Endothelial cell of umbilical vein (primary cell): ENCODE data around the gene CLIC6. TPM values are rescaled to one million over a fixed set of nuclear protein-coding genes. Genes with fewer than 3 reads are reported as not detected.

Experiments
- BruUV-seq: library from RNA; stranded (reverse); fragments of 400-500 nt; replicated peaks from 2 replicates; lab custom pipeline; 2021; lab: Mats Ljungman, UMichigan
- CTCF ChIA-PET: fragments of 300-600, 350-600 bp; sonication (Branson Sonifier 250); formaldehyde crosslinking; loops from one replicate; lab custom pipeline; 2021; ENCODE audit warnings: antibody characterized with exemption, inconsistent platforms; lab: Charles Lee
- POLR2A ChIA-PET: fragments of 300-600, 350-600 bp; sonication (Branson Sonifier 250); formaldehyde crosslinking; loops from one replicate; lab custom pipeline; 2021; ENCODE audit warnings: antibody characterized with exemption, inconsistent platforms; lab: Charles Lee
- DNase-seq: peaks from one replicate; pipeline ENCODE4 v3.0.0-alpha.2; 2011; ENCODE audit warnings: low read depth, low spot score
- FAIRE-seq: peaks from 2 replicates; lab custom pipeline; 2011; peaks lifted over from hg19 to GRCh38; lab: Jason Lieb, UNC
- H2AFZ ChIP-seq: 2 replicates; pipeline ENCODE4 v1.6.0; 2012; ENCODE audit warnings: low read depth, low read length, control low read depth, inconsistent platforms
- H3K27ac ChIP-seq: 2 replicates; pipeline ENCODE4 v1.5.1; 2011; ENCODE audit warnings: low read depth, mild to moderate bottlenecking, control low read depth, low read length, moderate library complexity; ENCODE audit not compliant: insufficient read depth
- H3K27me3 ChIP-seq, 2 experiments: 2 replicates each; pipeline versions ENCODE4 v1.6.0 to v1.6.1; 2011; ENCODE audit warnings: low read length in 2 of 2, mixed read lengths in 1 of 2; ENCODE audit not compliant: control insufficient read depth in 2 of 2, insufficient read depth in 2 of 2
- H3K36me3 ChIP-seq, 2 experiments: 2 replicates in 1 of 2; 3 replicates in 1 of 2; pipeline ENCODE4 v1.5.1; 2011; ENCODE audit warnings: low read length in 2 of 2, mild to moderate bottlenecking in 1 of 2, moderate library complexity in 1 of 2; ENCODE audit not compliant: control insufficient read depth in 2 of 2, insufficient read depth in 2 of 2; ENCODE audit errors: extremely low read depth in 1 of 2
- H3K4me1 ChIP-seq: 3 replicates; pipeline ENCODE4 v1.5.1; 2011; ENCODE audit warnings: mild to moderate bottlenecking, low read length; ENCODE audit not compliant: control insufficient read depth, insufficient read depth; ENCODE audit errors: extremely low read depth
- H3K4me2 ChIP-seq: 2 replicates; pipeline ENCODE4 v1.6.1; 2011; ENCODE audit warnings: low read length, control low read depth, mixed read lengths; ENCODE audit not compliant: insufficient read depth
- H3K4me3 ChIP-seq, 3 experiments: fragments of 200-600 bp in 1 of 3; sonication (generic), shearing (Covaris generic) in 1 of 3; replicated peaks in 1 of 3; 2 replicates each; pipeline ENCODE4 v1.5.1; 2011 to 2016; ENCODE audit warnings: control low read depth in 3 of 3, low read length in 3 of 3, mild to moderate bottlenecking in 2 of 3, inconsistent platforms in 1 of 3, low read depth in 1 of 3, moderate library complexity in 1 of 3; ENCODE audit not compliant: insufficient read depth in 1 of 3
- H3K79me2 ChIP-seq: 2 replicates; pipeline ENCODE4 v1.6.0; 2012; ENCODE audit warnings: low read length, inconsistent platforms; ENCODE audit not compliant: control insufficient read depth, insufficient read depth
- H3K9ac ChIP-seq: replicated peaks from 2 replicates; pipeline ENCODE3; 2011; ENCODE audit warnings: low read length, control low read depth; ENCODE audit not compliant: insufficient read depth; ENCODE audit errors: extremely low read depth
- H3K9me1 ChIP-seq: replicated peaks from 3 replicates; pipeline ENCODE4 v1.6.0; 2011; ENCODE audit warnings: mild to moderate bottlenecking, low read length; ENCODE audit not compliant: control insufficient read depth, insufficient read depth; ENCODE audit errors: extremely low read depth
- H3K9me3 ChIP-seq: replicated peaks from 2 replicates; pipeline ENCODE4 v1.5.1; 2012; ENCODE audit warnings: low read length, inconsistent platforms; ENCODE audit not compliant: control insufficient read depth, insufficient read depth
- H4K20me1 ChIP-seq: replicated peaks from 2 replicates; pipeline ENCODE3; 2011; ENCODE audit warnings: mild to moderate bottlenecking, low read length; ENCODE audit not compliant: control insufficient read depth, insufficient read depth; ENCODE audit errors: extremely low read depth
- EZH2 ChIP-seq: IDR thresholded peaks from 2 replicates; pipeline ENCODE4 v1.6.1; 2012; ENCODE audit warnings: borderline replicate concordance, low read depth, mild to moderate bottlenecking, moderate library complexity, low read length, inconsistent platforms; ENCODE audit not compliant: severe bottlenecking
- FOS ChIP-seq: IDR thresholded peaks from 2 replicates; pipeline ENCODE4 v1.6.1; 2011; ENCODE audit warnings: mild to moderate bottlenecking, low read length, moderate library complexity, borderline replicate concordance; ENCODE audit not compliant: insufficient read depth
- GATA2 ChIP-seq: IDR thresholded peaks from 2 replicates; pipeline ENCODE4 v1.7.0; 2011; ENCODE audit warnings: low read depth, mild to moderate bottlenecking, moderate library complexity, mixed read lengths, low read length; ENCODE audit not compliant: insufficient read length, insufficient read depth
- JUN ChIP-seq: IDR thresholded peaks from 2 replicates; pipeline ENCODE4 v1.6.1; 2011; ENCODE audit warnings: borderline replicate concordance, low read depth; ENCODE audit not compliant: insufficient read length, insufficient read depth
- MYC ChIP-seq: IDR thresholded peaks from one replicate; pipeline ENCODE4 v1.6.1; 2011; ENCODE audit warnings: mild to moderate bottlenecking, low read depth, low read length
- POLR2A ChIP-seq: IDR thresholded peaks from 2 replicates; pipeline ENCODE4 v1.6.1; 2012; ENCODE audit warnings: low read depth, mild to moderate bottlenecking, control low read depth, low read length
- POLR2AphosphoS5 ChIP-seq: IDR thresholded peaks from 2 replicates; pipeline ENCODE4 v1.6.1; 2012; ENCODE audit warnings: low read depth, mild to moderate bottlenecking, control low read depth, low read length, moderate library complexity; ENCODE audit not compliant: insufficient read depth
- dilution Hi-C: fragments of 300-500 bp; cut with MboI; formaldehyde crosslinking; loops from one replicate; pipeline ENCODE4 v1.15.0; 2019; ENCODE audit warnings: low sequenced_read_pairs; ENCODE audit not compliant: extremely low pct_ligation_motif_present
- intact Hi-C: fragments of 100-400 bp; cut with micrococcal nuclease; formaldehyde crosslinking; loops from one replicate; pipeline ENCODE4 v1.10.0; 2022
- polyA plus RNA-seq, 4 experiments: library from polyadenylated mRNA; depleted of rRNA in 3 of 4; stranded (reverse) in 3 of 4; unstranded in 1 of 4; fragments of >200 nt; gene quantifications; 2 replicates each; pipeline versions ENCODE4 v1.2.1 to v1.2.3, GENCODE V29; 2011 to 2012; ENCODE audit warnings: missing spikeins in 1 of 4
- total RNA-seq: library from RNA; stranded (reverse); gene quantifications from 2 replicates; pipeline ENCODE4 v1.2.3, GENCODE V29; 2021
- TF ChIP-seq, protein P1 (sequence below), 2 donors: IDR thresholded peaks; 1 replicate in 1 of 2; 2 replicates in 1 of 2; pipeline ENCODE4 v1.5.1; 2011; ENCODE audit warnings: low read length in 2 of 2, mild to moderate bottlenecking in 2 of 2, moderate library complexity in 2 of 2, control low read depth in 1 of 2, inconsistent platforms in 1 of 2, low read depth in 1 of 2; ENCODE audit not compliant: insufficient read depth in 1 of 2; ENCODE audit errors: extremely low read depth in 1 of 2
- TF ChIP-seq, protein P2 (sequence below): IDR thresholded peaks from 2 replicates; pipeline ENCODE4 v1.6.1; 2011; ENCODE audit not compliant: insufficient read depth, insufficient read length

CLIC6 gene
- total and polyA plus RNA-seq, 2 donors (not counting 3 experiments of a cell fraction or from before 2014, with no cell fraction given), result not detected

DNA sequence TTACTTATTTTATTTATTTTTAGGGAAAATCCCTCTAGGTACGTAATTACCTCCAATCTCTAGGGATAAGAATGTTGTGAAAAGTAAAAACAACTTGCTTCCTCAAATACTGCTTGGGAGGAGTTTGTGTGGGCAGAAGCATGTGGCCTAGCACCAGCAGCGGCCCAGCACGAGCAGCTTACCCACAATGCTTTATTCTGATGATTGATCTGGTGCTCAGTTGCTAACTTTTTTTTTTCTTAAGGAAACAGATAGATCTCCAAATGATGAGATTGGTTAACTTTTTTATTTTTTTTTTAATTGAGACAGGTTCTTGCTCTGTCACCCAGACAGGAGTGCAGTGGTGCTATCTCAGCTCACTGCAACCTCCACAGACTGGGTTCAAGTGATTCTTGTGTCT lies 4.2 kb downstream of the CLIC6 start:
- Histone ChIP-seq H3K36me3 (no peaks in the 10 kb centered on the region), H4K20me1 (no peaks in the 10 kb centered on the region), H3K9ac (no peak overlapping the region), H2AFZ (no peak overlapping the region), H3K4me2 (no peak overlapping the region), H3K9me3 (no peaks in the 10 kb centered on the region), H3K4me3 (no peak overlapping the region), H3K79me2 (no peaks in the 10 kb centered on the region), H3K27me3 (peaks cover 50 to 71% of the 10 kb centered on the region in 2 experiments), H3K9me1 (no peaks in the 10 kb centered on the region), H3K27ac (no peak overlapping the region), H3K4me1 (no peaks in the 10 kb centered on the region)
- POLR2A ChIA-PET, result no interaction called here
- CTCF ChIA-PET, result no interaction called here
- DNase-seq (no peak), FAIRE-seq (no peak)
- dilution Hi-C loops, result no loop called here
- no TSS peak for BruUV-seq
- no peak for TF ChIP-seq EZH2
- intact Hi-C loops, result no loop called here

DNA sequence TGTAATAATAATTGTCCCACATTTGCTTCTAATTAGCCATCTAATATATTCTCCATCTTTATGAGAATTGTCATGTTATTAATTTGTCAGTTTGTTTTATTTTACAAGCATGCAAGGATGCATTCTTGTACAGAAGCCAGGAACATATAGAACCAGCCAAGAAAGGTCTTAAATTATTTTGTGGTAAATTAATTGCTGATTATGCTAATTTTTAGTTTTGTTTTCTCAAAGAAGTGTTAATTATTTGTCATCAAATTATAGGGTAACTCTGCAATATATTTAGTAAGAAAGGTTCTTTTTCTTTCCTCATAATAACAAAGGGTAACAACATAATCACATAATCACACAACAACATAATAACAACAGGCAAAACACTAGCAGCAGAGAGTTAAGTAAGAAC lies 5.7 kb downstream of the CLIC6 start:
- DNase-seq, result no peak
- peaks cover 41 to 57% of the 10 kb centered on the region in 2 experiments for H3K27me3 ChIP-seq
- FAIRE-seq, result no peak
- dilution Hi-C loops, result no loop called here
- no peaks in the 10 kb centered on the region for H3K36me3 ChIP-seq
- H3K4me1 ChIP-seq, result no peaks in the 10 kb centered on the region
- BruUV-seq, result no TSS peak
- ChIA-PET POLR2A (no interaction called here), CTCF (interaction anchor here (0.8 kb wide), 1 partner anchor 16 kb away, joined by 3 read pairs; no protein-coding TSS in a partner anchor)
- TF ChIP-seq EZH2, result no peak
- TF ChIP-seq, protein P1, sequence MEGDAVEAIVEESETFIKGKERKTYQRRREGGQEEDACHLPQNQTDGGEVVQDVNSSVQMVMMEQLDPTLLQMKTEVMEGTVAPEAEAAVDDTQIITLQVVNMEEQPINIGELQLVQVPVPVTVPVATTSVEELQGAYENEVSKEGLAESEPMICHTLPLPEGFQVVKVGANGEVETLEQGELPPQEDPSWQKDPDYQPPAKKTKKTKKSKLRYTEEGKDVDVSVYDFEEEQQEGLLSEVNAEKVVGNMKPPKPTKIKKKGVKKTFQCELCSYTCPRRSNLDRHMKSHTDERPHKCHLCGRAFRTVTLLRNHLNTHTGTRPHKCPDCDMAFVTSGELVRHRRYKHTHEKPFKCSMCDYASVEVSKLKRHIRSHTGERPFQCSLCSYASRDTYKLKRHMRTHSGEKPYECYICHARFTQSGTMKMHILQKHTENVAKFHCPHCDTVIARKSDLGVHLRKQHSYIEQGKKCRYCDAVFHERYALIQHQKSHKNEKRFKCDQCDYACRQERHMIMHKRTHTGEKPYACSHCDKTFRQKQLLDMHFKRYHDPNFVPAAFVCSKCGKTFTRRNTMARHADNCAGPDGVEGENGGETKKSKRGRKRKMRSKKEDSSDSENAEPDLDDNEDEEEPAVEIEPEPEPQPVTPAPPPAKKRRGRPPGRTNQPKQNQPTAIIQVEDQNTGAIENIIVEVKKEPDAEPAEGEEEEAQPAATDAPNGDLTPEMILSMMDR (IDR thresholded peaks at IDR 0.05; ENCODE audit: extremely low read depth in 1 of 2, insufficient read depth in 1 of 2, low read depth in 1 of 2, low read length in 2 of 2), result no peak
- no peak for TF ChIP-seq GATA2
- TF ChIP-seq JUN, result no peak
- no peak for TF ChIP-seq POLR2A
- TF ChIP-seq, protein P2, sequence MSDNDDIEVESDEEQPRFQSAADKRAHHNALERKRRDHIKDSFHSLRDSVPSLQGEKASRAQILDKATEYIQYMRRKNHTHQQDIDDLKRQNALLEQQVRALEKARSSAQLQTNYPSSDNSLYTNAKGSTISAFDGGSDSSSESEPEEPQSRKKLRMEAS, result no peak
- TF ChIP-seq POLR2AphosphoS5, result no peak
- TF ChIP-seq FOS, result no peak
- no peak for TF ChIP-seq MYC
- H3K4me2 ChIP-seq, result no peak overlapping the region
- no peak overlapping the region for H3K4me3 ChIP-seq
- H3K9ac ChIP-seq, result no peak overlapping the region
- H2AFZ ChIP-seq, result no peak overlapping the region
- H4K20me1 ChIP-seq, result no peaks in the 10 kb centered on the region
- H3K79me2 ChIP-seq, result no peaks in the 10 kb centered on the region
- no peaks in the 10 kb centered on the region for H3K9me1 ChIP-seq
- H3K27ac ChIP-seq, result no peak overlapping the region
- intact Hi-C loops, result no loop called here
- H3K9me3 ChIP-seq, result no peaks in the 10 kb centered on the region
